Choroid plexus epithelial cell (primary cell): ENCODE measurements around the gene SMOC2.

Source experiments
- DNase-seq: peaks from one replicate; pipeline ENCODE4 v3.0.0-alpha.2; 2010; ENCODE audit warnings: low read depth
- H3K4me3 ChIP-seq: 2 replicates; pipeline ENCODE4 v1.5.1; 2011; ENCODE audit warnings: low read depth, mild to moderate bottlenecking, control low read depth, low read length, moderate library complexity
- TF ChIP-seq, protein P1 (sequence below): conservative IDR thresholded peaks from 2 replicates; pipeline ENCODE4 v1.5.1; 2011; ENCODE audit warnings: low read depth, mild to moderate bottlenecking, control low read depth, inconsistent platforms, low read length, moderate library complexity

The SMOC2 gene

DNA sequence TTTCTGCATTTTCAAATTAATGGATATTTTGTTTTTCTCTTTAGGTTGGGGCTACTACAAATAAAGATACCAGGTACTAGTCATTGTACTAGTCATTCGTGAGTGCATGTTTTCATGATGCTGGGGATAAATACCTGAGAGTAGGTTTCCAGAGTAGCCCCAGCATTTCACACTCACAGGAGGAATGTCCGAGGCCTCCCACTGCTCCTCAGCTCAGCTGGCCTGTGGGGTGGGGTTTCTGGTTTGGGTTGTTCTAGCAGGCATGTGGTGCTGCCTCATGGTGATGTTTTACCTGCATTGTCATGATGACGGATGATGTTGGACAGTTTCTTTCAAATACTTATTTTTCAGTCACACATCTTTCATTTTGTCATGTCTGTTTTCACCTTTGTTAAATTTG, 144.5 kb downstream of the SMOC2 start:
- DNase-seq, result no peak
- TF ChIP-seq, protein P1, sequence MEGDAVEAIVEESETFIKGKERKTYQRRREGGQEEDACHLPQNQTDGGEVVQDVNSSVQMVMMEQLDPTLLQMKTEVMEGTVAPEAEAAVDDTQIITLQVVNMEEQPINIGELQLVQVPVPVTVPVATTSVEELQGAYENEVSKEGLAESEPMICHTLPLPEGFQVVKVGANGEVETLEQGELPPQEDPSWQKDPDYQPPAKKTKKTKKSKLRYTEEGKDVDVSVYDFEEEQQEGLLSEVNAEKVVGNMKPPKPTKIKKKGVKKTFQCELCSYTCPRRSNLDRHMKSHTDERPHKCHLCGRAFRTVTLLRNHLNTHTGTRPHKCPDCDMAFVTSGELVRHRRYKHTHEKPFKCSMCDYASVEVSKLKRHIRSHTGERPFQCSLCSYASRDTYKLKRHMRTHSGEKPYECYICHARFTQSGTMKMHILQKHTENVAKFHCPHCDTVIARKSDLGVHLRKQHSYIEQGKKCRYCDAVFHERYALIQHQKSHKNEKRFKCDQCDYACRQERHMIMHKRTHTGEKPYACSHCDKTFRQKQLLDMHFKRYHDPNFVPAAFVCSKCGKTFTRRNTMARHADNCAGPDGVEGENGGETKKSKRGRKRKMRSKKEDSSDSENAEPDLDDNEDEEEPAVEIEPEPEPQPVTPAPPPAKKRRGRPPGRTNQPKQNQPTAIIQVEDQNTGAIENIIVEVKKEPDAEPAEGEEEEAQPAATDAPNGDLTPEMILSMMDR, result no peak
- H3K4me3 ChIP-seq, result no peak overlapping the region

DNA sequence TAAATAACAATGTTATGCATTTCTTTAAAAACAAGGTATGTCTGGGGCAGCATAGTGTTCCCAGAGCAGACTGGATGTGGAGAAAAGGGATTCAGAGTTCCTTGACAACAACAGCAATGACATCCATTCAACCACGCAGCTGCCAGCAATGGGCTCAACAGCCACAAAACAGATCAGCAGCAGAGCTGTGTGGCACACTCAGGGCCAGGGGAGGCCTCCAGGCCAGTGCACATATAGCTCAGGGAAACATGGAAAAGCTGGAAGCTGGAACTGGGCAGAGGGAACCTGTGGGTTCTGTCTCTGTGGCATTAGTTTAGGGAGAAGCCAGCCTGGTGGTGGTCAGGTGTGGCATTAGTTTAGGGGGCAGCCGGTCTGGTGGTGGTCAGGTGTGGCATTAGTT, 148.3 kb downstream of the SMOC2 start:
- TF ChIP-seq, protein P1, result no peak
- DNase-seq, result no peak
- H3K4me3 ChIP-seq, result no peak overlapping the region

DNA sequence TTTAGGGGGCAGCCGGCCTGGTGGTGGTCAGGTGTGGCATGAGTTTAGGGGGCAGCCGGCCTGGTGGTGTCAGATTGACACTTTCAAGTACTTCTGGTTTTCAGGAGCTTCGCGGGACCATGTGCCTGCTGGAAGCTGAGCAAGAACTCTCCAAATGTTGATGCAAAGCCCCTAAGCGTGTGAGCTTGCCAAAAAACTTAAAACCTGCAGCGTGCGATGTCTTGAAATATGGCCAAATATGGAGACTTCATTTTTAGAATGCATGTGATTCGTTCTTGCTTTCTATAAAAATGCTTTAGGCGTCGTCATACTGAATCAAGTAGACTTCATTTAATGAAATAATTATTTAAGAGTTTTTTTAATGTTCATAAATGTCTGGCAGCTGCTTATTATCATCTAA, 149.4 kb downstream of the SMOC2 start:
- TF ChIP-seq, protein P1, result no peak
- no peak overlapping the region for H3K4me3 ChIP-seq
- DNase-seq, result no peak

DNA sequence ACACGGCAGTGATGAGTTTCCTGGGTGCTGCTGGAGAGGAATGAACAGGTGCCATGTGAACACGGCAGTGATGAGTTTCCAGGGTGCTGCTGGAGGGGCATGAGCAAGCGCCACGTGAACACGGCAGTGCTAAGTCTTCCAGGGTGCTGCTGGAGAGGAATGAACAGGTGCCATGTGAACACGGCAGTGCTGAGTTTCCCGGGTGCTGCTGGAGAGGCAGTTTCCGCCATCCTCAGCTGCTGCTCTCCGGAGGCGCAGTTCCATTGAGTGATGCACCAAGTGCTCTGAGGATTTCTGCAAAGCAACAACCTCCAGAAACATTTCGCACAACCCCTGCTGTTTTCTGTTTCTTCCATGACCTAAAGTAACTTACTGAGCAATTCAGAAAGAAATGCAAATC, 155.4 kb downstream of the SMOC2 start:
- no peak for DNase-seq
- H3K4me3 ChIP-seq, result no peak overlapping the region
- TF ChIP-seq, protein P1, result no peak

DNA sequence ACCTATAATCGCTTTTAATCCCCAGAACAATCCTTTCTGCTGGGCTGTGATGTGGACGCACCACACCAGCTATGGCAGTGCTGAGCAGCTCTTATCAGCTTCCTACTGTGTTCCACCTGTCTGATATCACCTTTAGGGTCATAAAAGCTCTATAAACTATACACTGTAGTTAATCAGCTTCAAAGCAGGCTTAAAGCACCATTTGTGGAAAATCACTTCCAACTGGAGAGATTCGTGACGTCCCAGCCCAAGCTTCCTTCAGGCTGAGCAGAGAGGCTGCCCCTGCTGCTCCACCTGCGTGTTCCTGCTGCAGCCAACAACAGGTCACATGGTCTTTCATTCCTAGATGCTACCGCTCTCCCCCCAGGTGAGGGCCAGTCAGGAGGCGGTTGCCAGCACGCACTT, 156.5 kb downstream of the SMOC2 start:
- TF ChIP-seq, protein P1, result no peak
- H3K4me3 ChIP-seq, result no peak overlapping the region
- DNase-seq, result no peak

DNA sequence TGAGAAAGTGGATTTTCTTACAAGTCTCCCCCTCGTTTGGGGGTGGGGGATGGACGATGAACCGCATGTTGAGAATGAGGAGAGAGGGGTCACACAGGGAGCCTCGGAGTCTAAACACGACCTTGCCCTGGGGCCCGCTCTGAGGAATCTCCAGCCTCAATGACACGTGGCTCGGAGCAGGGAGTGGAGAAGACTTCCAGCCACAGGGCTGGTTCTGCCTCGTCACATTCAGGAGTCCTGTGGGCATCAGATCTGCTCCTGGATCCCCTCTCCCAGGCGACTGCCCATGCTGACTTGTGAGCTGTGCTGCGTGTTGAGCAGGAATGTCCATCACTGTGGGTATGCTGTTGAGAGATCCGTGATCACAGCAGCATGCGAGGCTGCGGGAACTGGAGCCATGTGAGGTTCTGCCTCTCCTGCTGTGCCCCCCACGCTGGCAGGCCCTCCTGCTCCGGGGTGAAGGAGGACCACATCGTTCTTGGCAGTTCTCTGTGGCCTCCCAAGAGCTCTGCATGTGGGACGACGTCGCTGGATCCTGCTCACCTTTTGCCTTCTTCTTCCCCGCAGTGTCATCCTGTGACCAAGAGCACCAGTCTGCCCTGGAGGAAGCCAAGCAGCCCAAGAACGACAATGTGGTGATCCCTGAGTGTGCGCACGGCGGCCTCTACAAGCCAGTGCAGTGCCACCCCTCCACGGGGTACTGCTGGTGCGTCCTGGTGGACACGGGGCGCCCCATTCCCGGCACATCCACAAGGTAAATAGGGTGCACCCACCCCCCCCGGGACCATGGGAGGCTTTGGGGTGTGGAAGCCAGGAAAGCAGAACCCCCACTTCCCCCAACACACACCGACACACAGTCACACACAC, 157.5 kb downstream of the SMOC2 start:
- DNase-seq, result no peak
- TF ChIP-seq, protein P1, result no peak
- no peak overlapping the region for H3K4me3 ChIP-seq

DNA sequence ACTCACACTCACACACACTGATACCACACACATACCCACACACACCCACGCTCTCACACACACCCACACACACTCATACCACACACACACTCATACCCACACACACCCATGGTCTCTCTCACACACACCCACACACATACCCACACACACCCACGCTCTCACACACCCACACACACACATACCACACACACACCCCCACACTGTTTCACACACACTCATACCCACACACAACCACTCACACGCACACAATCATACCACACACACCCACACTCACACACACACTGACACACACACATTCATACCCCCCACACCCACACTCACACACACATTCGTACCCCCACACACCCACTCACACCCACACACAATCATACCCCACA, 158.1 kb downstream of the SMOC2 start:
- TF ChIP-seq, protein P1, result no peak
- DNase-seq, result no peak
- H3K4me3 ChIP-seq, result no peak overlapping the region
